GM12891 (cell line): ENCODE results near the gene TRIM65.

Experiments
- PAX5 ChIP-seq: IDR thresholded peaks from 2 replicates; pipeline ENCODE4 v1.6.1; 2011; ENCODE audit warnings: low read length, moderate library complexity, mild to moderate bottlenecking; ENCODE audit not compliant: insufficient read depth, severe bottlenecking
- POLR2A ChIP-seq: IDR thresholded peaks from 2 replicates; pipeline ENCODE4 v1.6.1; 2011; ENCODE audit warnings: low read depth, low read length, control low read depth
- POU2F2 ChIP-seq: IDR thresholded peaks from 2 replicates; pipeline ENCODE4 v1.6.1; 2011; ENCODE audit warnings: low read depth, mild to moderate bottlenecking, control low read depth, low read length, moderate library complexity
- TAF1 ChIP-seq: IDR thresholded peaks from 2 replicates; pipeline ENCODE4 v1.6.1; 2011; ENCODE audit warnings: low read depth, low read length, control low read depth

DNA sequence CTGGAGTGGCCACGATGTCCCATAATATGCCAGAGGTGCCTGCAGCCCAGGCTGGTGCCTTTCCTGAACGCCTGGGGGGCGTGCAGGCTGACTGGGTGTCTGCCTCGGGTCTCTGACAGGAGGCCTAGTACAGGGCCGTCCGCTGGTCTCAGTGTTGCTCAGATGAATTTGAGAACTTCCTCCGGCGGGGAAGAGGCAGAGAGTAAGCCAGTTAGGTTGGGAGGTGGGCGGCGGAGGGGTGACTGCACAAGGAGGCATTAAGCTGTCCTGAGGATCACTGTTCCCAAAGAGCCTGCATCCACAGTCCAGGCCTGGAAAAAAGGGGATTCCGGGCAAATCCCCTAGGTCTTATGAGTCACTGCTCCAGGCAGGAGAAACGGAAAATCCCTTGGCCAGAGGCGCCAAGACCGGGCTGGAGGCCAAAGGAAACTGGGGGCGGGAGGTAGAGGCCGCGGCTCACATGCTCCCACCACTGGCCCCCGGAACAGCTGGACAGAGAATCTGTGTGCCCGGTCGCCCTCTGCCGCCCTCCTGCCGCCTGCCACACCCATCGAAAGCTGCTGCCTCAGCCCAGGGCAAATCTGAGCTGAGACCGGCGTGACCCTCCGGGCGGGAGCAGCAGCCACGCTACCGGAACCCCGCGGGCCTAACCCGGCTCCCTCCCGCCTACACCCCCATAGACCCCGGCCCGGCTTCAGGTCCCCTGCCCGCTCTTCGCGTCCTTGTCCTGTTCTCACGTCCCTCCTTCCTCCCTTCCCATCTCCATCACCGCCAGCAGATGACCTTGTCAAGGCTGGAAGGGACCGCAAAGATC, 19.6 kb downstream of the TRIM65 start:
- TF ChIP-seq POLR2A (no peak), TAF1 (no peak), PAX5 (no peak), POU2F2 (no peak)
